Peyer's patch (tissue), 4 donors: ENCODE data around the gene CTSA.

ENCODE experiments used
- CTCF ChIP-seq, 6 experiments: fragments of 450-650 bp in 4 of 6; fragments of 200-600 bp in 2 of 6; sonication (generic) in 1 of 6; IDR thresholded peaks; one replicate each; pipeline ENCODE4 v1.5.1; 2017 to 2019; ENCODE audit warnings: antibody characterized with exemption in 6 of 6, mild to moderate bottlenecking in 3 of 6, moderate library complexity in 1 of 6
- POLR2A ChIP-seq, 2 donors: fragments of 450-650 bp; IDR thresholded peaks; one replicate each; pipeline ENCODE4 v1.5.1; 2017; ENCODE audit warnings: antibody characterized with exemption in 2 of 2, mild to moderate bottlenecking in 2 of 2, moderate library complexity in 2 of 2

- TF ChIP-seq CTCF (IDR thresholded peaks at IDR 0.05) (no peak), POLR2A (IDR thresholded peaks at IDR 0.05) (no peak)
These were observed 44.4 kb downstream of the CTSA start for GRCh38 chr20:45935416-45936046.
